HEK293T (cell line): ENCODE measurements around the gene CAMK2A.

Experiments
- ELF4 ChIP-seq: fragments of 450-650 bp; IDR thresholded peaks from 2 replicates; pipeline ENCODE4 v1.6.1; 2017; ENCODE audit warnings: antibody characterized with exemption
- SP1 ChIP-seq: fragments of 450-650 bp; IDR thresholded peaks from 2 replicates; pipeline ENCODE4 v1.6.1; 2017
- TARDBP ChIP-seq: fragments of 450-650 bp; IDR thresholded peaks from 2 replicates; pipeline ENCODE4 v1.6.1; 2016
- TF ChIP-seq, protein P1 (sequence below): fragments of 450-650 bp; IDR thresholded peaks from 2 replicates; pipeline ENCODE4 v1.6.1; 2016

DNA sequence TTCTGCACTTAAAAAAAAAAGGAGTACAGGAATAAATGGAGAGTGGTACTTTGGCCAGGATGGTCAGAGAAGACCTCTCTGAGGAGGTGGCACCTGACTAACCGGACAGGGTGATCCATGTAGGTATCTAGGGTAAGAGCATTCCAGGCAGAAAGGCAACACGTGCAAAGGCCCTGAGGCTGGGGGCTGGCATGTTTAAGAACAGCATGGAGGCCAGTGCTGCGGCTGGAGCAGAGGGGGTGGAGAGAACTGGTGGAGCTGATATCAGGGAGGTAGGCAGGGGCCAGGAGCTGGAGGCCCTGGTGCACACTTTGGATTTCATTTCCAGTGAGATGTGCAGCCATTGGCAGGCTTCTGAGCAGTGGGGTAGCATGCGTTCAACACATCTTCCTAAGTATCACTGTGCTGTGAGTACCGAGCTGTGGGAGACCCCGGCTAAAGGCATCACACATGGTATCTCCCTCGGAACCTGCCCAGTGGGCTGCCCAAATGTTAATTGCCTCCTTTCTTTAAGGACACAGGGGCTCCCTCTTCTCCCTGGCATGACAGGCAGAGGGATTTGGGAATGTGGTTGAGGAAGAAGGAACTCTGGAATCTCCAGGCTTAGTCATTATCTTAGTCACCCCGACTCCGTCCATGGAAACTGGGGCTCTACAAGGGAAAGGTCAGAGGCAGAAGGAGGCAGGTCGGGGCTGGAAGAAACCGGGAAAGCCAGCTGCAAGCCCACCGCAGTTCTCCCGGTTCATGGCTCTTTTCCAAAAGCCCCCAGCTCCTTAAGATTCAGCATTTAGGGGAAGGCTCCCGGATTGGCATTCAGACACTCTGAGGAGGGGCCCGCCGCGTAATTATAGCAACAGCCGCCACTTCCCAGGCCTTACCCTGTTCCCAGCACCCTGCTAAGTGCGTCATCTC lies 81.1 kb downstream of the CAMK2A start:
- TF ChIP-seq ELF4 (no peak), SP1 (no peak), TARDBP (no peak)
- TF ChIP-seq, protein P1, sequence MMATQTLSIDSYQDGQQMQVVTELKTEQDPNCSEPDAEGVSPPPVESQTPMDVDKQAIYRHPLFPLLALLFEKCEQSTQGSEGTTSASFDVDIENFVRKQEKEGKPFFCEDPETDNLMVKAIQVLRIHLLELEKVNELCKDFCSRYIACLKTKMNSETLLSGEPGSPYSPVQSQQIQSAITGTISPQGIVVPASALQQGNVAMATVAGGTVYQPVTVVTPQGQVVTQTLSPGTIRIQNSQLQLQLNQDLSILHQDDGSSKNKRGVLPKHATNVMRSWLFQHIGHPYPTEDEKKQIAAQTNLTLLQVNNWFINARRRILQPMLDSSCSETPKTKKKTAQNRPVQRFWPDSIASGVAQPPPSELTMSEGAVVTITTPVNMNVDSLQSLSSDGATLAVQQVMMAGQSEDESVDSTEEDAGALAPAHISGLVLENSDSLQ: no peak
